ENCODE results near the gene CLCNKB.

CLCNKB gene

GRCh38 chr1:16015491-16015890 is 28.1 kb upstream of the CLCNKB start:
- FAIRE-seq: no peak
- DNase-seq (ENCODE audit: insufficient read length, low spot score): no peak
- TF ChIP-seq, protein P1, sequence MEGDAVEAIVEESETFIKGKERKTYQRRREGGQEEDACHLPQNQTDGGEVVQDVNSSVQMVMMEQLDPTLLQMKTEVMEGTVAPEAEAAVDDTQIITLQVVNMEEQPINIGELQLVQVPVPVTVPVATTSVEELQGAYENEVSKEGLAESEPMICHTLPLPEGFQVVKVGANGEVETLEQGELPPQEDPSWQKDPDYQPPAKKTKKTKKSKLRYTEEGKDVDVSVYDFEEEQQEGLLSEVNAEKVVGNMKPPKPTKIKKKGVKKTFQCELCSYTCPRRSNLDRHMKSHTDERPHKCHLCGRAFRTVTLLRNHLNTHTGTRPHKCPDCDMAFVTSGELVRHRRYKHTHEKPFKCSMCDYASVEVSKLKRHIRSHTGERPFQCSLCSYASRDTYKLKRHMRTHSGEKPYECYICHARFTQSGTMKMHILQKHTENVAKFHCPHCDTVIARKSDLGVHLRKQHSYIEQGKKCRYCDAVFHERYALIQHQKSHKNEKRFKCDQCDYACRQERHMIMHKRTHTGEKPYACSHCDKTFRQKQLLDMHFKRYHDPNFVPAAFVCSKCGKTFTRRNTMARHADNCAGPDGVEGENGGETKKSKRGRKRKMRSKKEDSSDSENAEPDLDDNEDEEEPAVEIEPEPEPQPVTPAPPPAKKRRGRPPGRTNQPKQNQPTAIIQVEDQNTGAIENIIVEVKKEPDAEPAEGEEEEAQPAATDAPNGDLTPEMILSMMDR (IDR thresholded peaks at IDR 0.05; ENCODE audit: insufficient read depth, missing control alignments): no peak

DNA sequence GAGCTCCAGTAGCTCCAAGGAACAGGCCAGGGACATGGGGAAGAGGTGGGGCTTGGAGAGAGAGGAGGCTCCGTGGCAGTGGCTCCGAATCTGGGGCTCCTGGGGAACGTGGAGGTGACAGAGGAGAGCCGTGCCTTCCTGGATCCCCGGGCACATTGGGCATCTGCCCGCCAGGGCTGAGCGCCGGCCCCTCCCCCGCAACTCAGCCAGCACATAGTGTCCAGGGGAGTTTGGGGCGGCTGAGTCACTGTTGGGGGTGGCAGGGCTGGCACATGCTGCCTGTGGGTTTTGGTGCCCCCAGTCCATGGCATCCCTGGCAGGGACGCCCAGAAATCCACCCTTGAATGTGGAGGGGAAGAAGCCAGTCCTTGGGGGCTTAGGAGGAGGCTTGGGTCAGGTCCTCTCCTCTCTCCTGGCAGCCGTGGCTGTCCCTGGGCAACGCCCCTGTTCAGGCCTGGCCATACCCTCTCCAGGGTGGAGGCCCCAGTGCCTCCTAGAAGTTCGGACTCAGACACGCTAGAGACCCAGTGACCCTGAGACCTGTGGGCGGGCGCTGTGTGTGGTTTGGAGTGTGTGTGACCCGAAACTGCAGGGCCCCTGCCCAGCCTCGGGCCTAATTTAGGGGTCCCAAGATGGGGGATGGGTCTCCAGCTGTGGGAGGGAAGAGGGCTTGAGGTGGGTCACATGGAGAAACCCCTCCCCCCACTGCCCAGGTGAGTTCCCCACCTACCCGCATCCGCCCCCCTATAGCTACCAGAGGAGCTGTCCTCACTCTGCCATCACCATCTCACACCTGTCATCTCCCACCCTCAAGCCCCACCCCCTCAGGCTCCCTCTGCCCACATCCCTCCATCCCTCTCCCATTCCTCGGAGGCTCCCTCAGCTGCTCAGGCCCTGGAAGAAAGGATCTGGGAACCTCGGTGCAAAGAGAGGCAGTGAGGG is 27.4 kb upstream of the CLCNKB start:
- no peak for FAIRE-seq
- TF ChIP-seq, protein P1 (IDR thresholded peaks at IDR 0.05; ENCODE audit: insufficient read depth, missing control alignments): no peak
- no peak for DNase-seq (ENCODE audit: insufficient read length, low spot score)

- FAIRE-seq (no peak), DNase-seq (ENCODE audit: insufficient read length, low spot score) (no peak)
- TF ChIP-seq, protein P1 (IDR thresholded peaks at IDR 0.05; ENCODE audit: insufficient read depth, missing control alignments): no peak
Observed at GRCh38 chr1:16017076-16017460, 26.5 kb upstream of the CLCNKB start.

DNA sequence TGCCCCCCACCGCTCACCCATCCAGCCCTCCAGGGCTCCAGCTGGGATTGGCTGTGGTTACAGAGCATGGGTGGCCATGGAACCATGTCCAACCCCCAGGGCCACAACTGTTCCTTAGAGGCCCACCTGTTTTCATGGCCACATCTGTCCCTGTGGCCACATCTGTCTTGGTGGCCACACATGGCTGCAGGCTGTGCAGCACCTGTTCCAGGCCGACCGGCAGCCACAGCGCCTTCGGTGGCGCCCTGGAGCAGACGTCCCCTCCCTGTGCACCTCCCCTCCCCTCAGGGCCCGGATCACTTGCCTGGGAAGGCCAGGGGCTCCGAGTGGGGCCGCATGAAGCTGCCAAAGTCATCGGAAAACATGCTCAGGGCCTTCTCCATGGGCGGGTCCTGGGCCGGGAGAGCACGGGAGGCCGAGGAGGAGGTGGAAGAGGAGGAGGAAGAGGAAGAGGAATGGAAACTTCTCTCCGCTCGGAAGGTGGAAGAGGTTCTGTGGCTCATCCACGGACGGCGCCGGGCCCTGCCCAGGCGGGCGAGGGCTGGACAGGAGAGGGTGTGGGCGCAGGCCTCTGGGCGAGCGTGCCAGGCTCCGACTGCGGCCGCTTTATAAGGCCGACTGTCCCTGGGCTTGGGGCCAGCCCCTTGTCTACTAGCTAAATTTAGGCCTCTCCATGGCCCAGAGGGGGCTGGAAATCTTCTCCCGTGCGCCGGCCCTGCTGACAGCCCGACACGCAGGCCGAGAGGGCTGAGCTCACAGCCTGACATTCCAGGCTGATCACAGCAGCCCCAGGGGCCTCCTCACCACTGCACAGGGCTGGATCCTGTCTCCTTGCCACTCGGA is 25.9 kb upstream of the CLCNKB start, which contains the start of gene HSPB7:
Gene HSPB7 (minus strand): TSS at position 583 of the 843 bp plus-strand sequence. CDS start 80 bp downstream, at position 503.
- DNase-seq (ENCODE audit: insufficient read length, low spot score) (no peak), FAIRE-seq (no peak)
- TF ChIP-seq, protein P1 (IDR thresholded peaks at IDR 0.05; ENCODE audit: insufficient read depth, missing control alignments): no peak

GRCh38 chr1:16018308-16018707 is 25.3 kb upstream of the CLCNKB start:
- DNase-seq (ENCODE audit: insufficient read length, low spot score) (no peak), FAIRE-seq (no peak)
- TF ChIP-seq, protein P1 (IDR thresholded peaks at IDR 0.05; ENCODE audit: insufficient read depth, missing control alignments): no peak

DNA sequence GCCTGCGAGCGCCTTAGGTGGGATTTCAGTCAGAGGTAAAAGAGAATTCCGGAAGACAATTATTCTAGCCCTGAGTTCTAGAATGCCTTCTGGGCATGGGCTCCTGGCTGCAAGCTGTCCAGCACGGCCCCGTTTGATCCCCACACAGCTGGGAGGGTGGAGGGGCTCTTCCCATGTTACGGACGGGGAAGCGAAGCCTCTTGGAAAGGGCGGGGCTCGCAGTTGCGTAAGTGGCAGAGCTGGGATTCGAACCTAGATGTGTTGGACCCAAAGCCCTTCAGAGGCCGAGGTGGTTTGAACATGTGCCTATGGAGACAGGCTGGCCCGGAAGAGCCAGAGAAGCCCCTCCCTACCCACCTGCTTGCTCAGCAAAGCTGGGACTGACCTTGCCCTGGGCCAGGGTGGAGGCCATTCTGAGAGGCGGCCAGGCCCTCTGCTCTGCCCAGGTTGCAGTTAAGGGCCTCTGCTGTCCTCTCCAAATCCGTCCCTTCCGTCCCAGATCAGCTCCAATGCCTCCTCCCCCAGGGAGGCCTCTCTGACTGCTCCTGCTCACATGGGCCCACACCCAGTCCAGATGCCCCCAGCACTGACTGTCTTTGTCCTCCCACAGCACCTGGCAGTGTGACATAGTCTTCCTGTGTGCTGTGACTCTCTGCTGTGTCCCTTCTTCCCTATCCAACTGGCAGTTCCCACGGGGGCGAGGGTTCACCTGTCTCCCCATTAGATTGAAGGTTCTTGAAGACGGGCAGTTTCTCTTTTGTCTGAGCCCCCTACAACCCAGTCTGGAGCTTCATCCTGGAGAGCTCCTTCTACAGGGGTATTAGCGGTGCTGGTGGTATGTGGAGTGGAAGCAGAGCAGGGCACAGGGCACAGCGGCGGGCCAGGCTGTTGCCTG is 24.6 kb upstream of the CLCNKB start:
- TF ChIP-seq, protein P1 (IDR thresholded peaks at IDR 0.05; ENCODE audit: insufficient read depth, missing control alignments): no peak
- FAIRE-seq (no peak), DNase-seq (ENCODE audit: insufficient read length, low spot score) (no peak)

Data from D721Med (cell line).